ENCODE measurements around the gene JUN.
"Not testable (repeated sequence)": the region's sequence is repeated elsewhere in the genome, so short reads cannot be mapped to it uniquely, and the experiment has no call there.

GRCh38 chr1:58801286-58801685, 17.4 kb upstream of the JUN start:
- TF ChIP-seq CTCF, POLR2AphosphoS5, POLR2A (IDR thresholded peaks at IDR 0.05): not testable (repeated sequence)

Measured in breast epithelium (tissue), 3 donors.